ENCODE measurements around the gene HIBCH. TPM values are rescaled to one million over a fixed set of nuclear protein-coding genes. Genes with fewer than 3 reads are reported as not detected.

HIBCH gene
- total RNA-seq, 2 experiments from 2014 or later: 15.6 to 29.7 TPM

DNA sequence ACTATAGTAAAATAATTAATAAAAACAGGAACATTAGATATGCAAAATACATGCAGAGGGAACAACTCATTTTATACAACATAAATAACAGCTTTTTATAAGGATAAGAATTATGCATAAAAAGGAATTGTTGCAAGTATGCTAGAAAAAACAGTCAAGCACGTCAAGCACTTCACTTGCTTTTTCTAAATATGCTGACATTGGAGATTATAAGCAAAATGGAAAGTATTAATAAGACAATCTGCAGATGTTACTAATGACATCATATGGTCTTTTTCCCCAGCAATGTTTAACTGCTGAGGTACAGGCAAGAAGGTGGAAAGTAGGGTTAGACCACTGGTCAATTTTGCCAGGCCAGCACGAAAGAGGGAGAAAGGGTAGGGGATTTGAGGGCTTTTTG lies 111.7 kb downstream of the HIBCH start:
- intact Hi-C loops (cut with micrococcal nuclease; ENCODE audit: unreplicated experiment): no loop called here
- CTCF ChIA-PET (ENCODE audit: unreplicated experiment): interaction anchor here (1.0 kb wide), 1 partner anchor 111 kb away, joined by 3 read pairs; the partner anchor contains the start of gene HIBCH
- Histone ChIP-seq H3K4me1 (ENCODE audit: insufficient read depth, low read length, poor library complexity, severe bottlenecking) (peaks cover 5% of the 10 kb centered on the region), H2AFZ (ENCODE audit: low read length) (no peak overlapping the region), H3K27ac (ENCODE audit: low read depth, low read length, poor library complexity, severe bottlenecking) (no peak overlapping the region), H3K9me2 (ENCODE audit: insufficient read depth, low read length) (no peaks in the 10 kb centered on the region), H3K79me2 (ENCODE audit: insufficient read depth, low read depth, low read length) (no peaks in the 10 kb centered on the region), H3K9me3 (ENCODE audit: low read length) (no peaks in the 10 kb centered on the region), H3K4me3 (ENCODE audit: low read depth, low read length, poor library complexity, severe bottlenecking) (no peak overlapping the region), H3K4me2 (ENCODE audit: low read length) (no peak overlapping the region), H4K20me1 (ENCODE audit: insufficient read depth, low read length) (no peaks in the 10 kb centered on the region), H3K36me3 (ENCODE audit: insufficient read depth, low read length) (no peaks in the 10 kb centered on the region)
- BruUV-seq (replicated peaks): no TSS peak
- POLR2A ChIA-PET: interaction anchor here (0.7 to 1.1 kb wide), 3 partner anchors 27 to 166 kb away, joined by 3 read pairs; a partner anchor contains a TSS
- TF ChIP-seq, protein P1, sequence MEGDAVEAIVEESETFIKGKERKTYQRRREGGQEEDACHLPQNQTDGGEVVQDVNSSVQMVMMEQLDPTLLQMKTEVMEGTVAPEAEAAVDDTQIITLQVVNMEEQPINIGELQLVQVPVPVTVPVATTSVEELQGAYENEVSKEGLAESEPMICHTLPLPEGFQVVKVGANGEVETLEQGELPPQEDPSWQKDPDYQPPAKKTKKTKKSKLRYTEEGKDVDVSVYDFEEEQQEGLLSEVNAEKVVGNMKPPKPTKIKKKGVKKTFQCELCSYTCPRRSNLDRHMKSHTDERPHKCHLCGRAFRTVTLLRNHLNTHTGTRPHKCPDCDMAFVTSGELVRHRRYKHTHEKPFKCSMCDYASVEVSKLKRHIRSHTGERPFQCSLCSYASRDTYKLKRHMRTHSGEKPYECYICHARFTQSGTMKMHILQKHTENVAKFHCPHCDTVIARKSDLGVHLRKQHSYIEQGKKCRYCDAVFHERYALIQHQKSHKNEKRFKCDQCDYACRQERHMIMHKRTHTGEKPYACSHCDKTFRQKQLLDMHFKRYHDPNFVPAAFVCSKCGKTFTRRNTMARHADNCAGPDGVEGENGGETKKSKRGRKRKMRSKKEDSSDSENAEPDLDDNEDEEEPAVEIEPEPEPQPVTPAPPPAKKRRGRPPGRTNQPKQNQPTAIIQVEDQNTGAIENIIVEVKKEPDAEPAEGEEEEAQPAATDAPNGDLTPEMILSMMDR (conservative IDR thresholded peaks at IDR 0.05; ENCODE audit: low read length): no peak
- TF ChIP-seq EZH2phosphoT487 (IDR thresholded peaks at IDR 0.05; ENCODE audit: borderline replicate concordance, low read depth, low read length): no peak
- no peak for DNase-seq (ENCODE audit: low spot score)

DNA sequence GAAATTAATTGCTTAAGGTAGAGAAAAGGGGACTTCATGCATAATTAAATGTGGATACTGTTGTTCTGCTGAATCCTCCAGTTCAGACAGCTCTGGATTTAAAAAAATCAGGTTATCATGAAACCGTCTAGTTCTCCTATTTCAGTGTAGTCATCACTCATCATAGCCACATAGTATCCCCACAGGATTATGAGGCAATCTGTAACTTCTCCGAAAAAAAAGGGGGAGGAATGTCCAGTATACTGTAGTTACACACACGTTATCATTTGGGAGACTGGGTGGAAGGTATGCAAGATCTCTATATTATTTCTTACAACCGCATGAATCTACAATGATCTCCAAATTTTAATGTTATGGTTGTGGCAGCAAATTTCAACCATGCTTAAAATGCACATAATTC lies 114.0 kb downstream of the HIBCH start:
- Histone ChIP-seq H3K79me2 (ENCODE audit: insufficient read depth, low read depth, low read length) (no peaks in the 10 kb centered on the region), H3K36me3 (ENCODE audit: insufficient read depth, low read length) (no peaks in the 10 kb centered on the region), H2AFZ (ENCODE audit: low read length) (no peak overlapping the region), H3K9me3 (ENCODE audit: low read length) (no peaks in the 10 kb centered on the region), H3K27ac (ENCODE audit: low read depth, low read length, poor library complexity, severe bottlenecking) (no peak overlapping the region), H4K20me1 (ENCODE audit: insufficient read depth, low read length) (no peaks in the 10 kb centered on the region), H3K9me2 (ENCODE audit: insufficient read depth, low read length) (no peaks in the 10 kb centered on the region), H3K4me1 (ENCODE audit: insufficient read depth, low read length, poor library complexity, severe bottlenecking) (peaks cover 5% of the 10 kb centered on the region), H3K4me3 (ENCODE audit: low read depth, low read length, poor library complexity, severe bottlenecking) (no peak overlapping the region), H3K4me2 (ENCODE audit: low read length) (no peak overlapping the region)
- intact Hi-C loops (cut with micrococcal nuclease; ENCODE audit: unreplicated experiment): no loop called here
- TF ChIP-seq EZH2phosphoT487 (IDR thresholded peaks at IDR 0.05; ENCODE audit: borderline replicate concordance, low read depth, low read length): no peak
- TF ChIP-seq, protein P1 (conservative IDR thresholded peaks at IDR 0.05; ENCODE audit: low read length): no peak
- no peak for DNase-seq (ENCODE audit: low spot score)
- POLR2A ChIA-PET: no interaction called here
- no TSS peak for BruUV-seq (replicated peaks)
- CTCF ChIA-PET (ENCODE audit: unreplicated experiment): no interaction called here

DNA sequence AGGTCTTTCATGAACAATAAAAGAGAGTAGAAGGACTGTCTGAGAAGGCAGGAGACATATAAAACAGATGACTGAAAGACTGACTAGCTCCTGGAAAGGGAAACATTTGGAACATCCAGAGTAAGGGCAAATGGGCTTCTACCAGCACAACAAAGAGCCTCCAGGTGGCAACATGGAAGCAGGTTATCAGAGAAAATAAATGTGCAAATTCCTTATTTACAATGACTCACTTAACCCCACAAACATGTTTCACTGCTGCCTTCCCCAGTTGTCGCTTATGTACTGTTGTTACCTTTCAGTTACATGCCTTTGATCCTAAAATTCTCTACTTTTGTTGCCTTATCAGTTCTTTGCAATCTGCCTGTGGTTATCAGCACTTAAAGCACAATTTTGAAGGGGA lies 117.0 kb downstream of the HIBCH start:
- ChIA-PET POLR2A (no interaction called here), CTCF (ENCODE audit: unreplicated experiment) (no interaction called here)
- Histone ChIP-seq H3K4me3 (ENCODE audit: low read depth, low read length, poor library complexity, severe bottlenecking) (no peak overlapping the region), H3K9me3 (ENCODE audit: low read length) (no peaks in the 10 kb centered on the region), H3K9me2 (ENCODE audit: insufficient read depth, low read length) (no peaks in the 10 kb centered on the region), H3K36me3 (ENCODE audit: insufficient read depth, low read length) (no peaks in the 10 kb centered on the region), H3K4me2 (ENCODE audit: low read length) (no peak overlapping the region), H3K79me2 (ENCODE audit: insufficient read depth, low read depth, low read length) (no peaks in the 10 kb centered on the region), H3K4me1 (ENCODE audit: insufficient read depth, low read length, poor library complexity, severe bottlenecking) (peaks cover 5% of the 10 kb centered on the region), H3K27ac (ENCODE audit: low read depth, low read length, poor library complexity, severe bottlenecking) (no peak overlapping the region), H2AFZ (ENCODE audit: low read length) (no peak overlapping the region), H4K20me1 (ENCODE audit: insufficient read depth, low read length) (no peaks in the 10 kb centered on the region)
- no peak for DNase-seq (ENCODE audit: low spot score)
- BruUV-seq (replicated peaks): no TSS peak
- no peak for TF ChIP-seq EZH2phosphoT487 (IDR thresholded peaks at IDR 0.05; ENCODE audit: borderline replicate concordance, low read depth, low read length)
- TF ChIP-seq, protein P1 (conservative IDR thresholded peaks at IDR 0.05; ENCODE audit: low read length): no peak
- intact Hi-C loops (cut with micrococcal nuclease; ENCODE audit: unreplicated experiment): no loop called here
